GM19463 (cell line): ENCODE data around the gene TRAF3IP1.
"Not testable (repeated sequence)": the region's sequence is repeated elsewhere in the genome, so short reads cannot be mapped to it uniquely, and the experiment has no call there.

Experiments used
- ATAC-seq: cut with Tn5 transposase; IDR thresholded peaks from one replicate; pipeline ENCODE4 v1.9.1; 2021; ENCODE audit warnings: mild to moderate bottlenecking, moderate library complexity; ENCODE audit not compliant: unreplicated experiment

The TRAF3IP1 gene

GRCh38 chr2:238404406-238405216, 84.3 kb downstream of the TRAF3IP1 start:
- no peak for ATAC-seq

- not testable (repeated sequence) for ATAC-seq
Observed at GRCh38 chr2:238405217-238405555, 84.9 kb downstream of the TRAF3IP1 start.

- ATAC-seq = no peak
Observed at GRCh38 chr2:238406221-238406997, 86.1 kb downstream of the TRAF3IP1 start.

GRCh38 chr2:238406998-238407285, 86.6 kb downstream of the TRAF3IP1 start:
- no peak for ATAC-seq

- no peak for ATAC-seq
Observed at GRCh38 chr2:238407566-238407965, 87.2 kb downstream of the TRAF3IP1 start.

- ATAC-seq = no peak
Observed at GRCh38 chr2:238408615-238409340, 88.5 kb downstream of the TRAF3IP1 start.

GRCh38 chr2:238409341-238410199, 89.3 kb downstream of the TRAF3IP1 start:
- no peak for ATAC-seq

- no peak for ATAC-seq
Observed at GRCh38 chr2:238412067-238412767, 91.9 kb downstream of the TRAF3IP1 start.

GRCh38 chr2:238413368-238413767, 93.0 kb downstream of the TRAF3IP1 start:
- ATAC-seq = no peak

- ATAC-seq = no peak
Observed at GRCh38 chr2:238415036-238415764, 94.9 kb downstream of the TRAF3IP1 start.

GRCh38 chr2:238415893-238416292, 95.6 kb downstream of the TRAF3IP1 start:
- no peak for ATAC-seq

GRCh38 chr2:238418196-238418998, 98.1 kb downstream of the TRAF3IP1 start:
- no peak for ATAC-seq

- ATAC-seq = no peak
Observed at GRCh38 chr2:238418999-238419546, 98.8 kb downstream of the TRAF3IP1 start.

GRCh38 chr2:238420442-238420841, 100.1 kb downstream of the TRAF3IP1 start:
- no peak for ATAC-seq

GRCh38 chr2:238420878-238421694, 100.8 kb downstream of the TRAF3IP1 start:
- ATAC-seq = no peak

- no peak for ATAC-seq
Observed at GRCh38 chr2:238421695-238422035, 101.3 kb downstream of the TRAF3IP1 start.

GRCh38 chr2:238422285-238422684, 102.0 kb downstream of the TRAF3IP1 start:
- no peak for ATAC-seq

- ATAC-seq = no peak
Observed at GRCh38 chr2:238422940-238423339, 102.6 kb downstream of the TRAF3IP1 start.
